Gastrocnemius medialis (tissue), 4 donors: ENCODE results near the gene MIPEP. TPM values are rescaled to one million over a fixed set of nuclear protein-coding genes. Genes with fewer than 3 reads are reported as not detected.
A peak's percentile ranks its signal among the peaks of the same experiment; 100 is the strongest.

Experiments used
- ATAC-seq, 2 donors: fragments of 150-250 bp; one replicate each; pipeline ENCODE4 v1.9.1; 2016
- DNase-seq, 2 donors: peaks; one replicate each; pipeline ENCODE4 v3.0.0-alpha.2; 2019
- H3K27ac ChIP-seq, 4 donors: fragments of 200-600 bp; sonication (generic); 1 replicate in 1 of 4; 2 replicates in 3 of 4; pipeline ENCODE4 v1.5.1; 2016 to 2018; ENCODE audit warnings: mild to moderate bottlenecking in 2 of 4, moderate library complexity in 1 of 4
- H3K27me3 ChIP-seq, 3 donors: fragments of 200-600 bp; sonication (generic) in 2 of 3; 1 replicate in 1 of 3; 2 replicates in 2 of 3; pipeline versions ENCODE4 v1.5.1 to v1.6.0; 2016 to 2019; ENCODE audit warnings: mild to moderate bottlenecking in 1 of 3, moderate library complexity in 1 of 3
- H3K36me3 ChIP-seq, 2 donors: fragments of 200-600 bp; sonication (generic) in 1 of 2; one replicate each; pipeline ENCODE4 v1.5.1; 2017 to 2018
- H3K4me1 ChIP-seq, 2 donors: fragments of 200-600 bp; sonication (generic) in 1 of 2; one replicate each; pipeline ENCODE4 v1.5.1; 2016 to 2017; ENCODE audit warnings: mild to moderate bottlenecking in 2 of 2
- H3K4me3 ChIP-seq, 4 donors: fragments of 200-600 bp; sonication (generic) in 3 of 4; 1 replicate in 1 of 4; 2 replicates in 3 of 4; pipeline ENCODE4 v1.5.1; 2016 to 2019; ENCODE audit warnings: mild to moderate bottlenecking in 2 of 4
- H3K9me3 ChIP-seq, 3 donors: fragments of 200-600 bp; sonication (generic) in 2 of 3; 1 replicate in 1 of 3; 2 replicates in 2 of 3; pipeline ENCODE4 v1.5.1; 2016 to 2019
- POLR2A ChIP-seq, 2 donors: fragments of 450-650 bp; IDR thresholded peaks; one replicate each; pipeline ENCODE4 v1.6.1; 2017; ENCODE audit warnings: antibody characterized with exemption in 2 of 2, mild to moderate bottlenecking in 2 of 2, moderate library complexity in 2 of 2
- in situ Hi-C, 4 donors: fragments of 200-750 bp; cut with MboI; loops; one replicate each; pipeline versions ENCODE4 v1.15.0 to v1.8.0; 2017; ENCODE audit warnings: low sequenced_read_pairs in 4 of 4
- intact Hi-C: fragments of 100-400 bp; cut with DNase I; formaldehyde crosslinking; loops from one replicate; pipeline ENCODE4 v1.15.1; 2023; ENCODE audit warnings: low total_unique reads
- total RNA-seq, 4 donors: library from RNA; depleted of rRNA; stranded (reverse); fragments of >200 nt; gene quantifications; one replicate each; pipeline versions ENCODE4 v1.1.0 to v1.2.3, GENCODE V29; 2016
- TF ChIP-seq, protein P1 (sequence below), 5 experiments: fragments of 450-650 bp in 3 of 5; fragments of 200-600 bp in 2 of 5; sonication (generic) in 2 of 5; IDR thresholded peaks in 4 of 5; conservative IDR thresholded peaks in 1 of 5; 1 replicate in 4 of 5; 2 replicates in 1 of 5; pipeline ENCODE4 v1.5.1; 2016 to 2019; ENCODE audit warnings: antibody characterized with exemption in 5 of 5, mild to moderate bottlenecking in 3 of 5, moderate library complexity in 3 of 5

MIPEP gene
- total RNA-seq, 4 donors from 2014 or later: 9.2 to 23.1 (median 14.0) TPM

GRCh38 chr13:23915308-23915707 is 26.1 kb upstream of the MIPEP start:
- TF ChIP-seq, protein P1, sequence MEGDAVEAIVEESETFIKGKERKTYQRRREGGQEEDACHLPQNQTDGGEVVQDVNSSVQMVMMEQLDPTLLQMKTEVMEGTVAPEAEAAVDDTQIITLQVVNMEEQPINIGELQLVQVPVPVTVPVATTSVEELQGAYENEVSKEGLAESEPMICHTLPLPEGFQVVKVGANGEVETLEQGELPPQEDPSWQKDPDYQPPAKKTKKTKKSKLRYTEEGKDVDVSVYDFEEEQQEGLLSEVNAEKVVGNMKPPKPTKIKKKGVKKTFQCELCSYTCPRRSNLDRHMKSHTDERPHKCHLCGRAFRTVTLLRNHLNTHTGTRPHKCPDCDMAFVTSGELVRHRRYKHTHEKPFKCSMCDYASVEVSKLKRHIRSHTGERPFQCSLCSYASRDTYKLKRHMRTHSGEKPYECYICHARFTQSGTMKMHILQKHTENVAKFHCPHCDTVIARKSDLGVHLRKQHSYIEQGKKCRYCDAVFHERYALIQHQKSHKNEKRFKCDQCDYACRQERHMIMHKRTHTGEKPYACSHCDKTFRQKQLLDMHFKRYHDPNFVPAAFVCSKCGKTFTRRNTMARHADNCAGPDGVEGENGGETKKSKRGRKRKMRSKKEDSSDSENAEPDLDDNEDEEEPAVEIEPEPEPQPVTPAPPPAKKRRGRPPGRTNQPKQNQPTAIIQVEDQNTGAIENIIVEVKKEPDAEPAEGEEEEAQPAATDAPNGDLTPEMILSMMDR (IDR thresholded peaks at IDR 0.05 in 4 of 5, conservative IDR thresholded peaks at IDR 0.05 in 1 of 5): no peak
- TF ChIP-seq POLR2A (IDR thresholded peaks at IDR 0.05): no peak
- Histone ChIP-seq H3K27me3 (peaks cover 0 to 3% (median 0%) of the 10 kb centered on the region in 3 donors), H3K9me3 (no peaks in the 10 kb centered on the region), H3K4me3 (no peak overlapping the region), H3K27ac (no peak overlapping the region), H3K36me3 (no peaks in the 10 kb centered on the region), H3K4me1 (no peaks in the 10 kb centered on the region)
- in situ Hi-C loops: loop anchor here in 2 of 4 donors (25.0 kb wide), 1 partner anchor 297 kb away; no protein-coding TSS in a partner anchor
- no peak for ATAC-seq
- intact Hi-C loops: no loop called here
- no peak for DNase-seq

GRCh38 chr13:23912469-23912868 is 23.3 kb upstream of the MIPEP start:
- intact Hi-C loops: no loop called here
- H3K27ac ChIP-seq: no peak overlapping the region
- H3K4me3 ChIP-seq: no peak overlapping the region
- no peaks in the 10 kb centered on the region for H3K9me3 ChIP-seq
- DNase-seq: no peak
- in situ Hi-C loops: loop anchor here in 2 of 4 donors (25.0 kb wide), 1 partner anchor 300 kb away; no protein-coding TSS in a partner anchor
- no peak for TF ChIP-seq POLR2A (IDR thresholded peaks at IDR 0.05)
- TF ChIP-seq, protein P1 (IDR thresholded peaks at IDR 0.05 in 4 of 5, conservative IDR thresholded peaks at IDR 0.05 in 1 of 5): no peak
- no peaks in the 10 kb centered on the region for H3K36me3 ChIP-seq
- H3K4me1 ChIP-seq: no peaks in the 10 kb centered on the region
- H3K27me3 ChIP-seq: peaks cover 0 to 3% (median 0%) of the 10 kb centered on the region in 3 donors
- no peak for ATAC-seq

DNA sequence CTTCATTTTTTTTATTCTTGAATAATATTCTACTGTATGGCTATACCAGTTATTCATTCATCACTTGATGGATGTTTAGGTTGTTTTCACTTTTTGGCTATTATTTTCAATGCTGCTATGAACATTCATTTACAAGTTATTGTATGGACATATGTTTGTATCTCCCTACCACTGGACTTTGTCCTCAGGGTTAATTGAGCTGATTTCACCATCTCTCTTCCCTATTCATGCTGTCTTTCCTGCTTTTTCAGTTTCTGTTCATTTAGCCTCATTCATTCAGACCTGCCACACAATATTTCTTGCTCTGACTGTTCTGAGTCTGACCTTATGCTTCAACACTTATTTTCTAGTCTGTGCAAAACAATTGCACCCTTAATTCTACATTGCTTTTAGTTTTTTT is 20.4 kb upstream of the MIPEP start:
- Histone ChIP-seq H3K27ac (no peak overlapping the region), H3K4me3 (no peak overlapping the region), H3K36me3 (no peaks in the 10 kb centered on the region), H3K9me3 (no peaks in the 10 kb centered on the region), H3K4me1 (no peaks in the 10 kb centered on the region), H3K27me3 (no peaks in the 10 kb centered on the region)
- ATAC-seq (no peak), DNase-seq (no peak)
- in situ Hi-C loops (loop anchor here in 2 of 4 donors (25.0 kb wide), 1 partner anchor 303 kb away; no protein-coding TSS in a partner anchor), intact Hi-C loops (no loop called here)
- TF ChIP-seq POLR2A (IDR thresholded peaks at IDR 0.05): no peak
- TF ChIP-seq, protein P1 (IDR thresholded peaks at IDR 0.05 in 4 of 5, conservative IDR thresholded peaks at IDR 0.05 in 1 of 5): no peak

GRCh38 chr13:23905766-23906165 is 16.6 kb upstream of the MIPEP start:
- DNase-seq (no peak), ATAC-seq (no peak)
- in situ Hi-C loops (loop anchor here in 2 of 4 donors (25.0 kb wide), 1 partner anchor 307 kb away; no protein-coding TSS in a partner anchor), intact Hi-C loops (no loop called here)
- no peak overlapping the region for H3K27ac ChIP-seq
- no peak overlapping the region for H3K4me3 ChIP-seq
- no peaks in the 10 kb centered on the region for H3K36me3 ChIP-seq
- peaks cover 13 to 20% (median 19%) of the 10 kb centered on the region in 3 donors for H3K27me3 ChIP-seq
- no peaks in the 10 kb centered on the region for H3K9me3 ChIP-seq
- H3K4me1 ChIP-seq: peaks cover 0 to 8% of the 10 kb centered on the region in 2 donors
- no peak for TF ChIP-seq POLR2A (IDR thresholded peaks at IDR 0.05)
- TF ChIP-seq, protein P1 (IDR thresholded peaks at IDR 0.05 in 4 of 5, conservative IDR thresholded peaks at IDR 0.05 in 1 of 5): no peak

DNA sequence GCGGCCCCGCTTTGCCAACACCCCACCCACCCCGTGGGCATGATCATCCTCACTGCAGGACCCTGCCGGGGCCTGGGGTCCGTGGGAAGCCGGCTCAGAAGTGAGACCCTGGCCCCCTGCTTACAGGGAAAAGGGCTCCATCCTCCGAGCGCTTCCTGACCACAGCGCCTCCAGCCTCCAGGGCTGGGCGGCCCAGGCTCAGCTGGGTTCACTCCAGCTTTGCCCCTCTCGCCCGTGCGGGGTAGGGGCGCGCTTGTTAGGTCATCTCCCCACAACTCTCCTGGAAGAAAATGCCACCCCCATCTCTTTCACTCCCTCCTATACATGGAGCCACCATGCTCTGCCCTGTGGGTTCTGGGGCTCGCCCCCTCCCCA is 14.7 kb upstream of the MIPEP start:
- intact Hi-C loops (no loop called here), in situ Hi-C loops (loop anchor here in 2 of 4 donors (25.0 kb wide), 1 partner anchor 308 kb away; no protein-coding TSS in a partner anchor)
- TF ChIP-seq POLR2A (IDR thresholded peaks at IDR 0.05): no peak
- TF ChIP-seq, protein P1 (IDR thresholded peaks at IDR 0.05 in 4 of 5, conservative IDR thresholded peaks at IDR 0.05 in 1 of 5): no peak
- H3K9me3 ChIP-seq: no peaks in the 10 kb centered on the region
- DNase-seq (no peak), ATAC-seq (no peak)
- no peak overlapping the region for H3K27ac ChIP-seq
- H3K27me3 ChIP-seq: peaks cover 13 to 20% (median 19%) of the 10 kb centered on the region in 3 donors
- peaks cover 0 to 8% of the 10 kb centered on the region in 2 donors for H3K4me1 ChIP-seq
- peak overlapping the region in 1 of 4 donors; percentile 43 for H3K4me3 ChIP-seq
- H3K36me3 ChIP-seq: no peaks in the 10 kb centered on the region
